NB4 (cell line): ENCODE results near the gene NRGN.

Experiments
- CTCF ChIP-seq: IDR thresholded peaks from one replicate; pipeline ENCODE4 v1.5.1; 2012; ENCODE audit warnings: low read depth, low read length
- MYC ChIP-seq: IDR thresholded peaks from 2 replicates; pipeline ENCODE4 v1.6.1; 2011; ENCODE audit warnings: low read depth, low read length
- POLR2A ChIP-seq: IDR thresholded peaks from 2 replicates; pipeline ENCODE4 v1.6.1; 2011; ENCODE audit warnings: mild to moderate bottlenecking; ENCODE audit not compliant: insufficient read length; ENCODE audit errors: extremely low read depth
- TF ChIP-seq, protein P1 (sequence below): IDR thresholded peaks from 2 replicates; pipeline ENCODE4 v1.6.1; 2011; ENCODE audit warnings: low read depth, low read length

DNA sequence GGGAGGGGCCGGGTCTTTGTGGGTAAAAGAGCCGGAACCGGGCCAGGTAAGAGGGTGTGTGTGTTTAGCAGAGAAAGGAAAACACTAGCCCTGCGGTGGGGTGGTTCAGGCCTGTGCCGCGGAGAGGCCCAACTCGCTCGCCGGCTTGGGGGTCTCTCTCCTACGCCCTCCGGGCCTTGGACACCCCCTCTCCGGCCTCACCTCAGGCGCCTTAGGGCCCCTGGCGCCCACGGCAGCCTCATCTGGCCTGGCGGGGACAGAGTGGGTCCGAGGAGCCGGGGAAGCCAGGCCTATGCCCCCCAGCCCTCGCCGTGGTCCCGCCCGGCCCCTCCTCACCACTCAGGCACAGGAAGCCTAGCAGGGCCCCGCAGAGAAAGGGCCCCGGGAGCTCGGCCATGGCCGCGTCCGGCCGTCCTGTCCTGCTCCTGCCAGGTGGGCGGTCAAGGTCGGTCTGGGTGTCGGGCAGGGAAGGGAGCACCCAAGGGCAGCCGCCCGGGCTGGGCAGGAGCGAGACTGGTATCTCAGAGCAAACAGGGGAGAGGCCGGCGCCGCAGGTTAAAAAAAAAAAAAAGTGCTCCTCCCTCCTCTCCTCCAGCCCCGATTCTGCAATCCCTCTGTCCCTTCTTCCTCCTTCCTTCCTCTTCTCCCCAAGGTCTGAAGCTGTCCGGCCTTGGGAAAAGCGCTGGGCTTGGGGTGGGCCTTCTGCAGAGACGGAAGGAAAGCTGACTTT lies 12.2 kb downstream of the NRGN start, which contains the start of gene VSIG2:
- no peak for TF ChIP-seq POLR2A
- no peak for TF ChIP-seq CTCF
- TF ChIP-seq, protein P1, sequence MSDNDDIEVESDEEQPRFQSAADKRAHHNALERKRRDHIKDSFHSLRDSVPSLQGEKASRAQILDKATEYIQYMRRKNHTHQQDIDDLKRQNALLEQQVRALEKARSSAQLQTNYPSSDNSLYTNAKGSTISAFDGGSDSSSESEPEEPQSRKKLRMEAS, result no peak
- TF ChIP-seq MYC, result no peak
